ENCODE measurements around the gene CEP85. TPM values are rescaled to one million over a fixed set of nuclear protein-coding genes. Genes with fewer than 3 reads are reported as not detected.
"Not testable (repeated sequence)": the region's sequence is repeated elsewhere in the genome, so short reads cannot be mapped to it uniquely, and the experiment has no call there.

CEP85 gene
- polyA plus RNA-seq, 3 donors from 2014 or later = 4.0 to 6.9 (median 5.4) TPM

DNA sequence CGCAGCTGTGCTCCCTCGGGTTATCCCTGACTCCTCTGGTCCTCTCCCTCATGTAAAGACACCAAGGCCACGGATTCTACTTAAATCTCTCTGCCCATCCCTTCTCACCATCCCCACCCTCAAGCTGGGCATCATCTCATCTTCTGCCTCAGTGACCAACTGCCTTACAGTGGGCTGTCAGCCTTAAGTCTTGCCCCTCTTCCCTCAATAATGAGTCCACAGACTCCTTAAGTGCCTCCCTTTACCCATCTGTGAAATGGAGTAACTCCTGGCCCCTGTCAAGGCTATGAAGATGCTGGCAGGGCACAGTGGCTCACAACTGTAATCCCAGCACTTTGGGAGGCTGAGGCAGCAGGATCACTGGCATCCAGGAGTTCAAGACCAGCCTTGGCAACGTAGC is 57.9 kb downstream of the CEP85 start:
- Mint-ChIP-seq H3K9me3 (no peaks in the 10 kb centered on the region), H3K4me1 (peaks cover 39 to 45% of the 10 kb centered on the region in 2 donors), H3K27me3 (ENCODE audit: low read depth in 3 of 3) (peaks cover 4 to 6% (median 4%) of the 10 kb centered on the region in 3 donors), H3K36me3 (peaks cover 0 to 3% (median 0%) of the 10 kb centered on the region in 3 donors), H3K27ac (peak overlapping the region; percentile 28 to 83 (median 64)), H3K4me3 (peak overlapping the region in 2 of 5 donors; percentile 10 to 46)
- DNase-seq = no peak

DNA sequence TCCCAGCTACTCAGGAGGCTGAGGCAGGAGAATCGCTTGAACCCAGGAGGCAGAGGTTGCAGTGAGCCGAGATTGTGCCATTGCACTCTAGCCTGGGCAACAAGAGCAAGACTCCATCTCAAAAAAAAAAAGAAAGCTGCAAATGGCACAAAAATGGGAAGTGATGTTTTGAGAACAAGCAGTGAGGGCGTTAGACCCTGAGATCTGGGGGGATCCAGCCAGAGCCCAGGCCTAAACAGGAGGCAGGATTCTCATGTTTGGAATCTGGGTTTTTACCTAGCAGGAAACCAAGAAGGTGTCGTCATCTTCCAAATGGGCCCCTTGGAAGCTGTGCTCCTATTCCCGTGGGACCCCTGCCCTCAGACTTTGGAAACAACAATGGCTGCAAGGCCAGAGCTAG is 58.7 kb downstream of the CEP85 start:
- H3K4me1 Mint-ChIP-seq = peaks cover 32 to 37% of the 10 kb centered on the region in 2 donors
- not testable (repeated sequence) for H3K27me3 Mint-ChIP-seq (ENCODE audit: low read depth in 3 of 3); H3K4me3 Mint-ChIP-seq; DNase-seq; H3K36me3 Mint-ChIP-seq; H3K9me3 Mint-ChIP-seq
- peak overlapping the region in 2 of 6 donors; percentile 40 to 45 for H3K27ac Mint-ChIP-seq

- Mint-ChIP-seq H3K27me3 (ENCODE audit: low read depth in 3 of 3) (peaks cover 2 to 6% (median 4%) of the 10 kb centered on the region in 3 donors), H3K36me3 (peaks cover 0 to 3% (median 0%) of the 10 kb centered on the region in 3 donors), H3K27ac (no peak overlapping the region), H3K4me1 (peaks cover 19 to 24% of the 10 kb centered on the region in 2 donors), H3K9me3 (no peaks in the 10 kb centered on the region), H3K4me3 (no peak overlapping the region)
- DNase-seq = no peak
These were observed 60.0 kb downstream of the CEP85 start for GRCh38 chr1:26293911-26294463.

- Mint-ChIP-seq H3K27ac (peak overlapping the region in 1 of 6 donors; percentile 8), H3K27me3 (ENCODE audit: low read depth in 3 of 3) (peaks cover 2 to 6% (median 4%) of the 10 kb centered on the region in 3 donors), H3K36me3 (peaks cover 0 to 3% (median 3%) of the 10 kb centered on the region in 3 donors), H3K4me3 (no peak overlapping the region), H3K4me1 (peaks cover 4 to 11% of the 10 kb centered on the region in 2 donors), H3K9me3 (no peaks in the 10 kb centered on the region)
- DNase-seq = no peak
These were observed 61.5 kb downstream of the CEP85 start for GRCh38 chr1:26295194-26296138.

DNA sequence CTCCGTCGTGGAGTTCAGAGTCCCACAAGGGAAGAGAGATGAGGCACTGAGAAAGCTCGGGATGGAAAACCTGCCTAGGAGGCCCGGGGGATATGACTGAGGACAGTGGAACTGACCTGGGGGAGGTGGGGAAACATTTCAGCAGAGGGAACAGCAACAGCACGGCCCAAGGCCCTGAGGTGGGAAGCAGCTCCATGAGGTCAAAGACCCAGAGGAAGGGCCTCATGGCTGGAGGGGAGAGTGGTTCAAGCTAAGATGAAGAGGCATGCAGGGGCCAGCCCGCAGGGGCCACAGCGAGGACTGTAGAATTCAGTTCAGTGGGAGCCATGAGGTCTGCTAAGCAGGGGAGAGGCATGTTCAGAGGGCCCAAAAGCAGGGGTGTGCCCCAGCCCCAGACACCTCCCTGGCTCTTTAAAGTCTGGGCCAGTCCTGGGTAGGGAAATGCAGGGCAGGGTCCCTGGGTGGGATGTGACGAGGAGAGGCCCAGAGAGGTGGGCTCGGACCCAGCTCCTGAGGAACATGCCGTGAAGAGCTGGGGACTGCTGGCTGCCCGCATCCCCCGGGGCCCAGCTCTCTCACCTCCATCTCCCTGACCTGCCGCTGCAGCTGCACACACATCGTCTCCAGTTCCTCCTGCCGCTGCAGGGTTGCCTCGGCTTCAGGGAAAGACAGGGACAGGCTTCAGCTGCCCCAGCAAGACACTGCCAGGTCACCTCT is 62.5 kb downstream of the CEP85 start:
- Mint-ChIP-seq H3K9me3 (no peaks in the 10 kb centered on the region), H3K36me3 (peaks cover 0 to 3% (median 3%) of the 10 kb centered on the region in 3 donors), H3K27ac (peak overlapping the region in 2 of 6 donors; percentile 40 to 45), H3K4me3 (no peak overlapping the region), H3K27me3 (ENCODE audit: low read depth in 3 of 3) (peaks cover 2 to 6% (median 3%) of the 10 kb centered on the region in 3 donors), H3K4me1 (peaks cover 0 to 7% of the 10 kb centered on the region in 2 donors)
- DNase-seq = no peak

DNA sequence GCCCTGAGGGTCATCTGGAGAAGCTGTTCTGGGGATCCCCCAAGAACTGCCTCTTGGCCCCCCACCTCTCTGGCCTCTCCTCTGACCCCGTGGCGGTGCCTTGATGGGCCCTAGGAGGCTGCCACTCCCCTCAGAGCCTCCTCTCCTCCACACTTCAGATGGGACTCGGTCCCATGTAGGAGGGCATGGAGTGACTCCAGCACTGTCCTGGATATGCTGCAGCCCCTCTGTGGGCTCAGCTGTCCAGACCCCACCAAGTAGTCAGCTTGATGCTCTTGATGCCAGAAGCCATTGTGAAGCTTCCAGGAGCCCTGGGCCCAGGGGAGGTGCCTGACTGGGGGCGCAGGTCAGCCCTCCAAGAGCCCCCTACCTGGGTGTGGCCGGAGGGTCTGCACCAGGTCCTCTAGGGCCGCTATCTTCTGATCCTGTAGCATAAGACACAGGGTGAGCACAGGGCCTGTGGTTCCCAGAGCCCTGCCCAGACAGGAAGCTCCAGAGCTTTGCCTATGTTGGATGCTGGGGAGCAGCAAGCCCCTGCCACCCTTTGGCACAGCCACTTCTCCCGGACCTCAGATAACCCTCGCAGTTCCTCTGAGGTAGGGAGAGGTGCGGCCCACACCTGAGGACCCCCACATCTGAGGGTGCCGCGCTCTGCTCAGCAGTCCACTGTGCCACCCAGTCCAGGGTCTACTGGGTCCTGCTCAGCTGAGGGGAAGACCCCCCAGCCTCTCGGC is 63.2 kb downstream of the CEP85 start:
- Mint-ChIP-seq H3K27ac (no peak overlapping the region), H3K9me3 (no peaks in the 10 kb centered on the region), H3K36me3 (peaks cover 0 to 3% (median 3%) of the 10 kb centered on the region in 3 donors), H3K4me1 (peaks cover 0 to 2% of the 10 kb centered on the region in 2 donors), H3K27me3 (ENCODE audit: low read depth in 3 of 3) (peaks cover 2 to 6% (median 3%) of the 10 kb centered on the region in 3 donors), H3K4me3 (no peak overlapping the region)
- DNase-seq = no peak

DNA sequence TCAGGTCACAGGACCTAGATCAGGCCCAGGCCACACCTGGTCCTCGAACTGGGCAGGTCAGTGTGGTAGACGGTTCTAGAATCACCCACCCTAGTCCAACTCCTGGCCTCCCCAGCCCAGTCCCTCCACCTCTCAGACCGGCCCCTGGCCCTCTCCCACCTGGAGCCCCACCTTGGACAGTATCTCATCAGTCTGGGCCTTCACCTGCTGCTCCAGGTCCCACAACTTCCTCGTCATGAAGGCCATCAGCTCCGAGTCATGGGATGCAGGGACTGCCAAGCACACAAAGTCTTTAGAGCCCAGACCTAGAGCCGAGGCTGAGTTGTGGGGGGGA is 63.8 kb downstream of the CEP85 start:
- Mint-ChIP-seq H3K27ac (no peak overlapping the region), H3K4me1 (peaks cover 0 to 2% of the 10 kb centered on the region in 2 donors), H3K4me3 (no peak overlapping the region)

GRCh38 chr1:26300578-26301275 is 66.7 kb downstream of the CEP85 start:
- Mint-ChIP-seq H3K36me3 (peaks cover 0 to 3% (median 0%) of the 10 kb centered on the region in 3 donors), H3K4me3 (no peak overlapping the region), H3K9me3 (no peaks in the 10 kb centered on the region), H3K27ac (no peak overlapping the region), H3K4me1 (peaks cover 5 to 6% of the 10 kb centered on the region in 2 donors), H3K27me3 (ENCODE audit: low read depth in 3 of 3) (no peaks in the 10 kb centered on the region)
- DNase-seq = no peak

More for the DNA sequence above, 63.8 kb downstream of the CEP85 start:
- H3K27me3 Mint-ChIP-seq (ENCODE audit: low read depth in 3 of 3) = peaks cover 2 to 3% (median 3%) of the 10 kb centered on the region in 3 donors
- H3K9me3 Mint-ChIP-seq = no peaks in the 10 kb centered on the region
- DNase-seq = no peak
- H3K36me3 Mint-ChIP-seq = peaks cover 0 to 3% (median 3%) of the 10 kb centered on the region in 3 donors

DNA sequence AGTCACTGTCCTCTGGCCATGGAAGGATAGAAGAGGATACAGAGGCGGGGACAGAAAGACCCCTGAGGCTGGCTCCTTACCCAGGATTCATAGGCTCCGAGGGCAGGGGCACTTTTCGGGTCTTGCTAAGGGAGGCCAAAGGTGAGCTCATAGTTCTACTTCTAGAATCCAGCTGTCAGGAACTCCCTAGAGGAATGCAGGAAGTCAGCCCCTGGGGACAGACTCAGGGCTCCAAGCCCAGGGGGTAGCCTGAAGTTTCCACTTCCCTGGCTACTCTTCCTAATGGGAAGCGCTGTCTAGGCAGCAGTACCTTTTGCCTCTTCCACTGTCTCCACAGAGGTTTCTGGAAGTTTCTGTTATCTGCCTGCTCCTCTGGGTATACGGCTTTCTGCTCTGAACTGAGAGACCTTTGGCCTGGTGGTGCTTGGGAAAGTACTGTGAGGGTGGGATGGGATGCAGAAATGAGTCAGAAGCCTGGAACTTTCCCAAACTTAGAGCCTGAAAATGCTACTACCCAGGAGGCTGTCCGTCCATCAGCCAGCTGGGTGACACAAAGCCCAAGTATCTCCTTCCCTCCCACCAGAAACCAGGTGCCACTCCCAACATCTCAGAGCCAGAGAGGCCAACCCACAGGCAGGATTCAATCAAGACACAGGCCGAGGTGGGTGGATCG is 68.9 kb downstream of the CEP85 start:
- no peak for DNase-seq
- Mint-ChIP-seq H3K9me3 (no peaks in the 10 kb centered on the region), H3K27ac (no peak overlapping the region), H3K27me3 (ENCODE audit: low read depth in 3 of 3) (peaks cover 2 to 5% (median 5%) of the 10 kb centered on the region in 3 donors), H3K4me1 (peaks cover 15 to 25% of the 10 kb centered on the region in 2 donors), H3K36me3 (peaks cover 0 to 3% (median 0%) of the 10 kb centered on the region in 3 donors), H3K4me3 (no peak overlapping the region)

- no peak for DNase-seq
- Mint-ChIP-seq H3K36me3 (no peaks in the 10 kb centered on the region), H3K27me3 (ENCODE audit: low read depth in 3 of 3) (peaks cover 2 to 5% (median 5%) of the 10 kb centered on the region in 3 donors), H3K4me1 (peaks cover 13 to 25% of the 10 kb centered on the region in 2 donors), H3K27ac (peak overlapping the region; percentile 85 to 95 (median 94)), H3K4me3 (peak overlapping the region; percentile 95 to 98 (median 98)), H3K9me3 (no peaks in the 10 kb centered on the region)
These were observed 71.8 kb downstream of the CEP85 start for GRCh38 chr1:26305667-26306289.

- H3K27me3 Mint-ChIP-seq (ENCODE audit: low read depth in 3 of 3) = peaks cover 2 to 5% (median 5%) of the 10 kb centered on the region in 3 donors
- H3K9me3 Mint-ChIP-seq = no peaks in the 10 kb centered on the region
- H3K27ac Mint-ChIP-seq = peak within 1 kb of the TSS; percentile 85 to 95 (median 94)
- no peaks in the 10 kb centered on the region for H3K36me3 Mint-ChIP-seq
- peaks cover 13 to 26% of the 10 kb centered on the region in 2 donors for H3K4me1 Mint-ChIP-seq
- H3K4me3 Mint-ChIP-seq = peak within 1 kb of the TSS; percentile 95 to 98 (median 98)
- peak; percentile 90 to 91 (median 91) for DNase-seq
These were observed 72.6 kb downstream of the CEP85 start, which contains the start of gene UBXN11 for GRCh38 chr1:26306290-26307229. Gene UBXN11 (minus strand): TSS chr1:26306636. CDS start chr1:26302883, 3,753 bp downstream.
